ENCODE data around the gene COBLL1. TPM values are rescaled to one million over a fixed set of nuclear protein-coding genes. Genes with fewer than 3 reads are reported as not detected.
A peak's percentile ranks its signal among the peaks of the same experiment; 100 is the strongest.

The COBLL1 gene
- polyA plus RNA-seq, 10 donors: 6.9 to 11.8 (median 9.6) TPM

GRCh38 chr2:164823126-164823525, 18.5 kb downstream of the COBLL1 start:
- DNase-seq: no peak

DNA sequence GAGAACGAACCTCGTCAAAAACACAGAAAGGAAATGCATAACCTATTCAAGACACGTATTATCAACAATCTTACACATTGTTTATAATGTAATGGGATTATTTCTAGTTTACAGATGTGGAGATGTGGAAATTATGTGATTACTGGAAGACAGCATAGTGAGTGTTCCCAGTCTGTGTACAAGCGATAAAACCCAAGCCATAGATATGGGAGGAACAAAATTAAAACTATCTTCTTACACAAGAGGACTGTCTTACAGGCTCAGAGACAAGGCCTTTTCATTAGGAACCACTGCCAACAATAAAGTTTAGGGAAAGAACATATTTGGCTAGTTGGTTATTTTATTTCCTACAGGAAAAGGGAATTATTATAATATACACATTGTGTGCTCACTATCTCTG, 20.3 kb downstream of the COBLL1 start:
- DNase-seq: no peak

DNA sequence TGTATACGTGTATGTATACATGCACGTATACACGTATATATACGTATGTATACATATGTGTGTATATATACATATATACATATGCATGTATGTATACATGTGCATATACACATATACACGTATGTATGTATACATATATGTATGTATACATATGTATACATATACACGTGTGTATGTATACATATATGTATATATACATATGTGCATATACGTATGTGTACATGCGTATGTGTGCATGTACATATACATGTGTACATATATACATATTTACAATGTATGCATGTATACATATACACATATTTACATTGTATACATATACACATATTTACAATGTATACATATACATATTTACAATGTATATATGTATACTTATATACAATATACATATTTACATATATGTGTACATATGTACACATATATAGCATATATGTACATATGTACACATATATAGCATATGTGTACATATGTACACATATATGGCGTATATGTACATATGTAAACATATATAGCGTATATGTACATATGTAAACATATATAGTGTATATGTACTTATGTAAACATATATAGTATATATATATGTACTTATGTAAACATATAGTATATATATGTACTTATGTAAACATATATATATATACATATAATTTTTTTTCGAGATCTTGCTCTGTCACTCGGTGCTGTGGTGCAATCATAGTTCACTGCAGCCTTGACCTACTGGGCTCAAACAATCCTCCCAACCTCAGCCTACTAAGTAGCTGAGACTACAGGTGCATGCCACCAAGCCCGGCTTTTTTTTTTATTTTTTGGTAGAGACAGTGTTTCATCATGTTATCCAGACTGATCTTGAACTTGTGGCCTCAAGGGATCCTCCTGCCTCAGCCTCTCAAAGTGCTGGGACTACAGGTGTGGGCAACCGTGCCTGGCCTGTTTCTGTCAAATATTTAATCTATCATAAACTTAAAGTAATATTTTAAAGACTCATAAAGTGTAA, 23.2 kb downstream of the COBLL1 start:
- no peak for DNase-seq

- DNase-seq: no peak
Measured at GRCh38 chr2:164816900-164817299, 24.7 kb downstream of the COBLL1 start.

DNA sequence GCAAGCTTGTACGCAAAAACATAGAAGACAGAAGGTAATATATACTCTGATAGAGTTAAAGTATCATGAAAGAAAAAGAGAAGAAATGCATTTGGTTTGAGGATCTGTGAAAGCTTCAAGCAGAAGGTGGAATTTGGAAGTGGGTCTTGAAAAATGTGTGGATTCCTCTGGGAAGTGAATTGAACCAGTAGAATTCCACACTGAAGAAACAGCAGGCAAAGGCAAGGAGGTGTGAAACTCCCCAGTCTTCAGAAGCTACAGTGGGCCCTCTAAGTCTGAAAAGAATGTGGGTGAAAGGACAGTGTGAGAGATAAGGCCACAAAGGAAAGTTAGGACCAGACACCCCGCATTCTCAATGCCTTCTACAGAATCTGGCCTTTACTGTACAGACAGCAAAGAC, 25.6 kb downstream of the COBLL1 start:
- no peak for DNase-seq

DNA sequence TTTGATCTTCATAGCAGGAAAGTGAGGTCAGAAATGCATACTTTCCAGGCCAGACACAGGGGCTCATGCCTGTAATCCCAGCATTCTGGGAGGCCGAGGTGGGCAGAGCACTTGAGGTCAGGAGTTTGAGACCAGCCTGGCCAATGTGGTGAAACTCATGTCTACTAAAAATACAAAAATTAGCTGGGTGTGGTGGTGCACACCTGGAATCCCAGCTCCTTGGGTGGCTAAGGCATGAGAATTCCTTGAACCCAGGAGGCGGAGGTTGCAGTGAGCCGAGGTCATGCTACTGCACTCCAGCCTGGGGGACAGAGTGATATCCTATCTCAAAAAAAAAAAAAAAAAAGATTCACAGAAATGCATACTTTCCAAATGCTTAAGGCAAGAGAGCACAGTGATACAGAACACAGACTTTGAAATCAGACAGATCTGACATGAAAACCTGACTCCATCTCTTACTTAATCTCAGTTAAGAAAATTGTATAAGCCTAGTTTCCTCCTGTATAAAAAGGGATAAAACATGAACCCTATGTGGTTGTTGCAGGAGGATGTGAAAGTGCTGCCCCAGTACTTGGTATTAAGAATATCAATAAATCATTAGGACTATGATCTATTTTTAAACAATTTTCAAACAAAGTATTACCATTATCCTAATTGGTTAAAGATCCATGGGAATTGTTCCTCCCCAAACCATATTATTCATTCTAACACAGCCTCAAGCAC, 26.4 kb downstream of the COBLL1 start:
- no peak for DNase-seq

DNA sequence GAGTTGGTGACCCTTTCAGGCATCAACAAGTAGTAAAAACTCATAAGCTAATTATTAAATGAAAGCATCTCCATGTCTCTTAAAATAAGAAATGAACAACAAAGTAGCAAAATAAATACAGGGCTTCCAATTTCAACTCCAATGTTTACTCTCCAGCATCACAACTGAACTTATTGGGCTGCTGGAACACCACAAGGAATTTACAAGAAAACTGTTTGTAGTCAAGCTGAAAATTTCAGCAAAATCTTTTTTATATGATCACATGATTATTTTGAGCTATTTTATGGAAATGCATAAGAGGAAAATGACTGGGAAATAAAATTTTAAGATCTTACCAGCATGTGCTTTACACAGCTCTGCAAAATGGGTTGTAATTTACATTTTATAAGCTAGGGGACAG, 28.1 kb downstream of the COBLL1 start:
- DNase-seq: no peak

DNA sequence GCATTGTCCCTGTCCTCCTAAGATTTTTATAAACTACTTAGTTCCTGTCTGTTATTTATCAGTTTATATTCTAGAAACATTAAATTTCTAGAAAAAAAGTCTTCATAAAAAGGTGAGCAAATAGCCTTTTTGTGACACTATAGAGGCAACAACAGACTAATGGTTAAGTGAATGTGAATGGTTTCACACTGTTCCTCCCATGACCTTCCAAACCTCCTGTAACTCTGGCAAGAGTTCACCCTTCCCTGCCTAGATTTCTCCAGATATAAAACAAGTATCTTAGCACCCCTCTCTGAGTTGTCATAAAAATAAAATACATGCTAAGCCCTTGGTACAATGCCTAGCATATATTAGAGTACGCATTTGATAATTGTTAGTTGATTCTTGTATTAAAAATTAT, 29.2 kb downstream of the COBLL1 start:
- DNase-seq: no peak

- no peak for DNase-seq
Measured at GRCh38 chr2:164811819-164812218, 29.8 kb downstream of the COBLL1 start.

- DNase-seq: no peak
Measured at GRCh38 chr2:164810843-164811242, 30.8 kb downstream of the COBLL1 start.

DNA sequence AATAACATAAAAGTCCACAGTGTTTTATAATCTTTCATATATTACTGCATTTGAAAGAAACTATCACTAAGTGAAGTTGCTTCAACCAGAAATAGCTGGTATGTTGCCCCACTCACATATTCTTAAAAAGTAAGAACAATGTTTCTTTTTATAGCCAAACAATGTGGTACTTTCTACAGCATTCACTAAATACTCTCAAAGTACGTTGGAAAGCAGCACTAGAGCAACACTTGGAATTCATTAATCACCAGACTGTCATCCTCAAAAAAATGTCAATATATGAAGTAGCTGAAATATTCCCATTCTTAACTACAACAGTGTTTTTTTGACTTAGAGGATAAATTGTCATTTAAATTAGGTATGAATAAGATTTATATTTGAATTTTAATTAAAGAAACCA, 32.8 kb downstream of the COBLL1 start:
- DNase-seq: no peak

DNA sequence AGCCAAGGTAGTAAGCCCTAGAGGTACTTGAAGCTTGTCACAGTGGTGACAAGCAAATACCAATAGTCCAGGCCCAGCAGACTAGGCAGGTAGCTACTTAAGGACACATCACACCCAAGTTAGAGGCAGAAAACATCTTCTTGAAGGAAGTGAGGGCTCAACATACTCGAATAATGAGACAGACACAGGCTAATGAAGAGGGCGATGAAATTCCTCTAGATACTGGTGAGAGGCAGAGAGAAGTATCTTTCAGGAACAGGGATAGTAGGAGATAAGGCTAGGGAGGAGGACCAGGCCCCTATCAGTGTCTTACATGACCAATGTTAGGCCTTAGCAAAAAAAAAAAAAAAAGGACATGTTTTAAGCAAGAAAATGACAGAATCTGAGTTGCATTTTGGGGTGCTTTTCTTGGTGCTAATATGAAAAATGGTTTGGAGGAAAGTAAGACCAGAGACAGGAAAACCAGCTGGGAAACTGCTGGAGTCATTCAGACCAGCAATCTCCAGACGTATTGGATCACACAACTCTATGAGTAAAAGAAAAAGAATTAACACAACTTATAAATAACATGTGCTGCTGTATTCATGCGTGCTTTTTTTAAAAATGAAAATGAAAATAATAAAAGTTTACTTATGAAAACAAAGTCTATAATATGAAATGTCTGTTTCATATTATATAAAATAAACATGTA, 37.7 kb downstream of the COBLL1 start:
- DNase-seq: no peak

DNA sequence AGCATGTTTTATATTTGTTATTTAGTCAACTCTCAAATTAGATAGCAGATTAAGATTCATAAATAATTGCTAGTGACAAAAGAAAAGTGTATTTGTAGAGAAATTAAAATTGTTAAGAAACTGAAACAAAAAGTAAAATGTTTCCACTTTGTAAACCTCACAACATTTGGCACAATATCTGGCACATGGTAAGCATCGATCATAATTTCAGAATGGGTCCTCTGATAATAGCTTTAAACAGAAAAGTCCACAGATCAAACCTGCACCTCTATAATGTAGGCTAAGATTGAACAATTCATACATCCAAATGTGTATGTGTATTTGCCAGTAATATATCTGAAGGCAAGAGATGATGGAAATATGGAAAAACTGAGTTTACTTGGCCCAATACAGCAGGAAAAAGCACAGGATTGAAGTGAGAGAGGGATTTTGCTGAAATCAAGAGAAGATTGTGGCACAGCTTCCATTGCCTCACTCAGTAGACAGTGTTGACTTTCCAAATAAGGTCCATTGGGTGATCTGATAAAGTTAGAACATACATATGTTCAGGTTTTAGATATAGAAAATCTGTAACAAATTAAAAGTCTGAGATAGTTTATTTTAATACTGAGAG, 39.4 kb downstream of the COBLL1 start:
- peak; percentile 51 to 84 (median 68) for DNase-seq

- no peak for DNase-seq
Measured at GRCh38 chr2:164800572-164800971, 41.1 kb downstream of the COBLL1 start.

DNA sequence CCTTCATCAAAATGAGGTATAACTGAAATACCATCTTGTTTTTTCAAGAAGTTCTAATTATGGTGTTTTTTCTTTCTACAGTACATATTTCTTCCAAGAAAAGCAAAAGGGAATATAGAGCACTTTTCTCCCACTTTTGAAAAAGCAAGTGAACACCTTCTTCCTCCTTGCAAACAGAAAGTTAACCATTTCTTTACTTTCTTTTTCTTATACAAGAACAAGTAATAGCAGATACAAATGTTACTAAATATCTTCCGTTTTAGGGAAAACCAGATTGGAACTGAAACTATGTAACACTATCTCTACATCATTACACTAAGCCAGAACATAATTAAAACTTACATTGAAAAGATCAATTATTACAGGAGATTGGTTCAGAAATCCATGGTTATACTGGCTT, 44.0 kb downstream of the COBLL1 start:
- no peak for DNase-seq

- DNase-seq: no peak
Measured at GRCh38 chr2:164796999-164797398, 44.6 kb downstream of the COBLL1 start.

DNA sequence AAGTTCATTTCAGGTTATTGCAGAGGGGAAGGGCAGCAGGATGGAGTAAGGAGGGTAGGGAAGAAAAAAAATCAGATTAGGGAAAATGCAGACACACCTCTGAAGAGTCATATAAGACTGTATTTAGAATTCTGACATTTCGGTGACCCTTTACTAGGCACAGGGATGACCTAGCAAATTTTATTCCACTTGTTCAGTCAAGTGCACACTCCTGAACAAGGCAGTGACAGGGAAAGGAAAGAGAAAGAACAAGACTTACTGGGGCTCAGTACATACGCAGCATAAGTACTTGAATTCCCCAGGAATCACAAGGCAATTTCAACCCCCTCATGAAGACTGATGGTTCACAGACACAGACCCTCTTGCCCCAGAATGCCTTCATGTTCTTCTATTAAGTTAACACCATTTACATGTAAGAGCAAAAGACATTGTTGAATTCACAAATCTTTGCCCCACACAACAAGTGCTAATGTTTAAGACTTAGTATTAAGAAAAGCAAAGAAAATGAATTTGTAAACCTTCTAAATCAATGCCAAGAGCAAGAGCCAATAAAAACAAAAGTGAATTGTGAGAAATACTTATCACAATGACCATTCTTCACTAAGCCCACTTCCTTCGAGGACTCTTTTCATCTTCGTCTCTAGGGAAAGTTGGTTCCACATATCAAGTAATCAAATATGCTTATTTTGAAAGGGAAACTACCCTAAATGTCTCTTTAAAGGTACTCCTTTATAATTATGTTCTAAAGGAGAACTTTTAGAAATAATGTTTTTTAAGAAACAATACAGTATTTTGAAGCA, 47.0 kb downstream of the COBLL1 start:
- DNase-seq: no peak

GRCh38 chr2:164794016-164794415, 47.6 kb downstream of the COBLL1 start:
- no peak for DNase-seq

GRCh38 chr2:164793529-164793928, 48.1 kb downstream of the COBLL1 start:
- peak; percentile 59 to 76 (median 70) for DNase-seq

- DNase-seq: peak in 1 of 3 donors; percentile 46
Measured at GRCh38 chr2:164792316-164793170, 49.1 kb downstream of the COBLL1 start.
